EL (cell line): ENCODE results near the gene REEP3.

Source experiments
- DNase-seq: peaks from one replicate; pipeline ENCODE4 v3.0.0-alpha.2; 2016

The REEP3 gene

GRCh38 chr10:63591600-63592379 lies 70.6 kb downstream of the REEP3 start:
- DNase-seq = no peak

DNA sequence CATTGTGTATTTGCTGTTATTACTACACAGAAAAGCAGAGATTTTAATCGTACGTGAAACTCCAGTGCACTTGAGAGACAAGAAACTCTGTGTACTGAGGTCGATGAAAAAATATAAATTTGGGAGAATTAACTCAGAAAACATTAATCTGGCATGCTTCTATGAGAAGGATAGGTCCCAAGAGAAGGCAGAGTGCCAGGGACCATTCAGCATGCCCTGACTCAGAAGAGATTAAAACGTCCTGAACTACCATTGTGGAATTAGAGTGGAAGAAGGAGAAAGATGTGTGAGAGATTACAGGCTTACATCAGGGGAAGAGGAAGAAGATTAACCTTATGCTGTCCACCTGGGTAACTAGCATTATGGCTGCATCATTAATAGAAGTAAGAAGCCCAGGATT lies 72.4 kb downstream of the REEP3 start:
- no peak for DNase-seq

DNA sequence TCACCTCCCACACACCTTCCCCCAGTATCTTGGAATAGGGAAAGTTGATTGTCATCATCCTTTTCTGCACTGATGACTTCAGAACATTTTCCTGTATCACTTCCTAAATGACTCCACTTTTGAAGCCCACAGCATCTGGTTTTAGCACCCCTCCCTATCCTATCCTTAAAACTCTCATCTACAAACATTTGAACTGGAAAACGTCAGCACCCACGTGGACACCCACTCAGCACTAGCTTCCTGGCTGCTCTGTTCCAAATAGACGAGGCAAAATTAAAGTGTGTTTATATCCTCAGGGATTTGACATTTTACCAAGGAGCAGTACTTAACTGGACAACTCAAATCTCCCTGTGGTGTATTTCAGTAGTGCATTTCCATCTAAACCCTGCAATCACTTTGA lies 73.9 kb downstream of the REEP3 start:
- no peak for DNase-seq

GRCh38 chr10:63596924-63597323 lies 75.7 kb downstream of the REEP3 start:
- no peak for DNase-seq

GRCh38 chr10:63600540-63600939 lies 79.3 kb downstream of the REEP3 start:
- no peak for DNase-seq

GRCh38 chr10:63603709-63604445 lies 82.7 kb downstream of the REEP3 start:
- DNase-seq = peak; percentile 19

DNA sequence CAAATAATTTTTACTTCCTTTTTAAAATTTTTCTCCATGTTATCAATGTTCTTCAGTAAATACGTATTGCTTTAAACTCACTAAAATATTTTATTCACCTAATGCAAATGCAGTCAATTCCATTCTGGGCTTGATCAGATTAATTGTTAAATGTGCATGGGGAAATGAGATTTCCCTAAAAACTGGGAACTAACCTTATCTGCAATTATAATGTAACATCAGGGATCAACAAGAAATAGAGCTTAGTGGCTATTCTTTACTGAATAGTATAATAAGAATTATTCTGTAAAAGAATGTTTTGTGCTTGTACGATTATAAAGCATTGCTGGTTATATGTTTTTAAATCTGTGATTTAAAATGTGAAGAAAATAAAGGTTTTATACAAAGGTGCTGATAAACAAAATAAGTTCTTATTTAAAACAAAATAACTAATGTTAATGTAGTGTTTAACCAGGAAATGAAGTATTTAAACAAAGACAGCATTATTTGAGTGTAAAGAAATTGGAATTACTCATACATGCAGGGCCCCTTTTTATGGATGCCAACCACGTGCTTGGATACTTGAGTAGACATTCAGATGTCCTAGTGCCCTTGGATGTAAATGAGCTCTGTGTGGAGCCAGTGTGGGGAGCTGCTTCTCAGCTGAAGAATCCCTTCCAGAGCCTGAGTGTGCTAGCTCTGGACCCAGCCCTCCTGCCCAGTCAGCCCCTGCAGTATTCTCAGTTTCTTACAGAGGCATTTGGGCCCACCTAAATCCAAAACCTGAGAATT lies 84.2 kb downstream of the REEP3 start:
- DNase-seq = no peak

DNA sequence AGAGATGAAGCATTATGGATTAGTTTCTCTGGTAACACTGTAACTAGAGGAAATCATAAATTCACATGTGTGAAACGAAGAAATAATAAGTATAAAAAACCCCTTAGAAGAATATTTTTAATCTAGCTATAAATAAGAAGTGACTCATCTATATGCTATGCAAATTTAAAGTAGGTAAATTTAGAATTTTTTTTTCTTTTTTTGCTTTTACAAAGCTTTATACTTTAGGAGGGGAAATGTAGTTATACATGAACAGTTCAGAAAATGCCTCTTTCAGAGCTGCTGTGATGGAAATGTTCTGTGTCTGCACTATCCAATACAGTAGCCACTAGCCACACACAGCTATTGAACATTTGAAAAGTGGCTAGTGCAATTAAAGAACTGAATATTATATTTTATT lies 87.3 kb downstream of the REEP3 start:
- DNase-seq = no peak

DNA sequence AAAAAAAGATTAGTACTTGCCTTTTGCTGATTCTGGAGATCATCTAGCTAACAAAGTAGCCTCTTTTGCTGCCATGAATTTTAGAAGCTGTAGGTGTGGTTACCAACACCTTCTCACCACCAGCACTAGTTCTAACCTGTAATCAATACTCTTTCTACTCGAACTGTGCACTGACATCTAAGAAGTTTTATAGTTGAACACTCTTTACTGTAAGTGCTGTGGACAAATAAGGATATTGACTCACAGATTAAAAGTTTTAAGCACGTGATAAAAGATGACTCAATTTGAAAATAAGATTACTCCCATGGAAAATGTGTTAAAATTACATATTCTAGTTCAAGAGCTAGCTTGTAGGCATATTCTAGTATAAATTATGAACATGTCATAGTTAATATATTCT lies 89.9 kb downstream of the REEP3 start:
- peak; percentile 50 for DNase-seq

GRCh38 chr10:63614371-63614891 lies 93.2 kb downstream of the REEP3 start:
- peak; percentile 8 for DNase-seq

- no peak for DNase-seq
Measured at GRCh38 chr10:63618552-63618951, 97.4 kb downstream of the REEP3 start.

DNA sequence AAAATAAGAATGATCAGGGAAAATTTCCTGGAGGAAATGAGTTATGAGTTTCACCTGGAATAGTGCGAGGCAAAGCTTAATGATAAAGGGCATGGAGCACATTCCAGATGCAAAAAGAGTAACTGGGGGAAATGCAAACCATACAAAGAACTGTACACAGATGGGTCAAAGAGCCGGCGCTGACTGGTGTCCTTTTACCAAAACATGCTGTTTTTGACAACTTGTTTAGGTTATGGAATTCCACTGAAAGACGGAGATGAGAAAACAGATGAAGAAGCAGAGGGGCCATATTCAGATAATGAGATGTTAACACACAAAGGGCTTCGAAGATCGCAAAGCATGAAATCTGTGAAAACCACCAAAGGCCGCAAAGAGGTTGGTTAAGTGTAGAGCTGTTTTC lies 98.2 kb downstream of the REEP3 start:
- DNase-seq = no peak

DNA sequence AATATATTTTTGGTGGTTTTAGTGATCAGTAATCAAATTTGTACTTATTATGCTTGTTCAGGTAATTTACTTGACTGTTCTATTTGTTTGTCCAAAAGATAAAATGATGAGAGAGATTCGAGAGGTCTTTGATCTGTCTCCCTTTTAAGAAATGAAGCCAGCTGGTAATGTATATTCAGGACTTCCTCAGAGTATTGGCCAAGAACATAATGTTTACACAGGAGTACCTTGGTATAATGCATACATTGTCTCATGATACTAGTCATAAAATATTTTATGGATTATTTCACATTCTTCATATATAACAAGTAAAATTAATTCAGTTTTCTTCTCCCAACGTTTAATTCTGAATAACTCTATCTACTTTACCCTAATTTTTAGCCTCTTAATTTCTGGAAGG lies 100.9 kb downstream of the REEP3 start:
- DNase-seq = no peak

GRCh38 chr10:63624701-63625100 lies 103.5 kb downstream of the REEP3 start:
- no peak for DNase-seq

DNA sequence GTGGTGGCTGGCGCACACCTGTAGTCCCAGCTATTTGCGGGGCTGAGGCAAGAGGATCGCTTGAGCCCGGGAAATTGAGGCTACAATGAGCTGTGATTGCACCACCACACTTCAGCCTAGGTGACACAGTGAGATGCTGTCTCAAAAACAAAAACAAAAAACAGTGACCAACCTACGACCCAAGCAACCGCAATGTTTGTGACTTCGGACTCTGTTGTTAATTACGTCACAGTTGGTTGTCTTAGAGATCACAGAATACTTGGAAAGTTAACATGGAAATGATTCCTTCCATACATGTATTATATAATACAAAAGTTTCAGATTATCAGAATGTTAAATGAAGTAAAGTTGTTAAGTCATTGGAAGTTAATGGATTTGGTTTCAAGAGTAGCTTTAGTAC lies 106.2 kb downstream of the REEP3 start:
- no peak for DNase-seq

DNA sequence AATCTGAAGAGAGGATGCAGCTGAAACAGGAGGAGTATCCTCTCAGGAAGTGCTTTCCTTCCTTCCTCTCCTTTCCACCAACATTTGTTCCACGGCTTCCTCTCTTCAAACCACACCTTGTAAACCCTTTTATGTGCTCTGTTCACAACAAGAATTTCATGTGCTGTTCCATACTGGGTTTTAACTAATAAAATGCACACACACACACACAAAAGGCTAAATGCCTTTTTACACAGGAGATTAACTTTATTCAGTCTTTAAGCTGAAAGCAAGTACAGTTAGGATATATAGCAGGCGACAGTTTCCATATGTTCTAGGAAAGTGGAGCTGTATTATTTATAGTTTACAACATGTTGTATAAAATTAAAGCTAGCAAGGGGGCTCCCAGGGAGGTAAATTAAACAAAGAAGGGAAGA lies 106.7 kb downstream of the REEP3 start:
- DNase-seq = no peak

- peak; percentile 52 for DNase-seq
Measured at GRCh38 chr10:63628526-63629362, 107.5 kb downstream of the REEP3 start.

- DNase-seq = peak; percentile 99
Measured at GRCh38 chr10:63629363-63630084, 108.3 kb downstream of the REEP3 start.

DNA sequence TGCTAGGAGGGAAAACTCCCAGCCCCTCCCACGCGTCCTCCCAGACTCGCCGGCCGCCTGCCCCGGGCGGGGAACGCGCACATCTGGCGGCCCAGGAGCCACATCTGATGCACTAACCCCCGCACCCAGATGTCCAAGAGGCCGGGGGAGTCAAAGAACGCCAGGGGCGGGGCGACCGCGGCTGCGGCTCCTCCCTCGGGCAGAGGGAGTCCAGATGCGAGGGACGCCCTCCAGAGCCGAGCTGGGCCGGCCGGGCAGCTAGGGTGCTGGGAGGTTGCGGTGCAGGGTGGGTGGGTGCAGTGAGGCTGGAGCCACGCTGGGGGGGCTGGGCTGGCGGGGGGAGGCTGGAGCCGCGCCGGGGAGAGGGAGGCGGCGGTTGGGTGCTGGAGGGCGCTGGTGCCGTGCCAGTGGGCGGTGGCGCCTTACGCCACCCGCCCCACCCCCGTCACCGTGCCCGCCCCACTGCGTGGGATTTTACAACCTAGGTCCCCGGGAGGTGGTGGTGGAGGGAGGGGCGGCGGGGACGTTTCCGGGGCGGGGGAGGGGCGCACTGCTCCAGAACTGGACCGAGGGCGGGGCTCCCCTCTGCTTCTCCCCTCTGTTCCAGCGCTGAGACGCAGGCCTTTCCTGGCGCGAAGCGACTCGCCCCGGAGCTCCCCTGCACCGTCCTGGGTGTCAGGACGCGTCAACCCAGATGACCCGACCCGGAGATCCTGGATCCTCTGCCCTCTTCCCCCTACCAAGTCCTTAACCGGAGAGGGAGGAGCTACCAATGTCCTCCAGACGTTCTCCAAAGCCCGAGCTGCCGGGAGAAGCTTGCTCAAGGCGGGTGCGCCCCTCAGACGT lies 109.1 kb downstream of the REEP3 start:
- DNase-seq = peak; percentile 95

GRCh38 chr10:63630931-63631680 lies 109.9 kb downstream of the REEP3 start:
- peak; percentile 6 for DNase-seq
